HepG2 (cell line): ENCODE measurements around the gene RHOT2. TPM values are rescaled to one million over a fixed set of nuclear protein-coding genes. Genes with fewer than 3 reads are reported as not detected.

Experiments used
- AGO1 ChIP-seq: fragments of 200-400 bp; formaldehyde crosslinking; IDR thresholded peaks from 2 replicates; pipeline ENCODE4 v1.6.1; 2017; ENCODE audit warnings: mild to moderate bottlenecking, low read depth, low read length, moderate library complexity; ENCODE audit not compliant: poor library complexity, severe bottlenecking
- CREM ChIP-seq, 2 experiments: sonication (generic) in 1 of 2; formaldehyde crosslinking in 1 of 2; IDR thresholded peaks; 2 replicates each; pipeline versions ENCODE4 v1.4.0 to v1.6.1; 2016 to 2020; ENCODE audit warnings: antibody characterized with exemption in 1 of 2, mild to moderate bottlenecking in 1 of 2, missing genetic modification reagents in 1 of 2
- EHMT2 ChIP-seq: fragments of 200-600 bp; sonication (generic); IDR thresholded peaks from 2 replicates; pipeline ENCODE4 v1.7.0; 2017; ENCODE audit warnings: antibody characterized with exemption, low read depth, low read length, borderline replicate concordance
- GTF2F1 ChIP-seq: fragments of 150-350 bp; IDR thresholded peaks from 2 replicates; pipeline ENCODE4 v1.6.1; 2014; ENCODE audit warnings: low read length
- NFE2L1 ChIP-seq: sonication (generic); formaldehyde crosslinking; IDR thresholded peaks from 2 replicates; pipeline ENCODE4 v1.4.0; 2020; ENCODE audit warnings: missing genetic modification reagents, mild to moderate bottlenecking, borderline replicate concordance
- NR0B2 ChIP-seq: sonication (generic); formaldehyde crosslinking; IDR thresholded peaks from 2 replicates; pipeline ENCODE4 v1.4.0; 2020; ENCODE audit warnings: mild to moderate bottlenecking, missing genetic modification reagents
- PAX8 ChIP-seq: sonication (generic); formaldehyde crosslinking; IDR thresholded peaks from 2 replicates; pipeline ENCODE4 v1.8.0; 2022; ENCODE audit warnings: mild to moderate bottlenecking, missing genetic modification reagents, borderline replicate concordance
- PPARG ChIP-seq: conservative IDR thresholded peaks from 2 replicates; pipeline ENCODE4 v1.6.1; 2016; ENCODE audit warnings: missing biosample characterization, missing genetic modification reagents
- PRDM15 ChIP-seq: sonication (generic); formaldehyde crosslinking; IDR thresholded peaks from 2 replicates; pipeline ENCODE4 v1.4.0; 2020; ENCODE audit warnings: missing genetic modification reagents
- PREB ChIP-seq: sonication (generic); formaldehyde crosslinking; IDR thresholded peaks from 2 replicates; pipeline ENCODE4 v1.4.0; 2020; ENCODE audit warnings: missing genetic modification reagents
- RBFOX2 ChIP-seq: fragments of 200-400 bp; formaldehyde crosslinking; IDR thresholded peaks from 2 replicates; pipeline ENCODE4 v1.6.1; 2017; ENCODE audit warnings: low read depth, mild to moderate bottlenecking, low read length
- TP53 ChIP-seq: sonication (generic); formaldehyde crosslinking; conservative IDR thresholded peaks from 2 replicates; pipeline ENCODE4 v1.4.0; 2020; ENCODE audit warnings: missing genetic modification reagents
- YEATS4 ChIP-seq: sonication (generic); formaldehyde crosslinking; IDR thresholded peaks from 2 replicates; pipeline ENCODE4 v1.4.0; 2020; ENCODE audit warnings: missing genetic modification reagents, borderline replicate concordance
- ZFX ChIP-seq: sonication (generic); formaldehyde crosslinking; IDR thresholded peaks from 2 replicates; pipeline ENCODE4 v1.4.0; 2020; ENCODE audit warnings: mild to moderate bottlenecking, low read depth, missing genetic modification reagents, moderate library complexity
- ZNF317 ChIP-seq: sonication (generic); formaldehyde crosslinking; IDR thresholded peaks from 2 replicates; pipeline ENCODE4 v1.5.0; 2020; ENCODE audit warnings: mild to moderate bottlenecking, missing genetic modification reagents
- ZNF333 ChIP-seq: sonication (generic); formaldehyde crosslinking; IDR thresholded peaks from 2 replicates; pipeline ENCODE4 v1.4.0; 2020; ENCODE audit warnings: mild to moderate bottlenecking, missing genetic modification reagents, borderline replicate concordance
- ZNF343 ChIP-seq: sonication (generic); formaldehyde crosslinking; IDR thresholded peaks from 2 replicates; pipeline ENCODE4 v1.4.0; 2020; ENCODE audit warnings: mild to moderate bottlenecking, missing genetic modification reagents
- ZNF766 ChIP-seq: sonication (generic); formaldehyde crosslinking; IDR thresholded peaks from 2 replicates; pipeline ENCODE4 v1.5.0; 2020; ENCODE audit warnings: missing genetic modification reagents, borderline replicate concordance
- ZNF878 ChIP-seq: sonication (generic); formaldehyde crosslinking; IDR thresholded peaks from 2 replicates; pipeline ENCODE4 v1.8.1; 2023; ENCODE audit warnings: mild to moderate bottlenecking, missing genetic modification reagents, moderate library complexity
- polyA plus RNA-seq, 8 experiments: library from polyadenylated mRNA; depleted of rRNA in 3 of 8; stranded (reverse) in 7 of 8; unstranded in 1 of 8; fragments of >200 nt; fragmentation: Illumina TruSeq in 4 of 8; extraction: Trizol in 4 of 8; gene quantifications; 2 replicates each; pipeline versions ENCODE4 v1.2.1 to v1.2.3, GENCODE V29; 2011 to 2016; ENCODE audit warnings: low read depth in 4 of 8, missing spikeins in 1 of 8, mixed read lengths in 1 of 8; ENCODE audit not compliant: insufficient read depth in 1 of 8
- total RNA-seq, 5 experiments: library from RNA; depleted of rRNA; stranded (reverse); fragments of >200 nt; fragmentation: Illumina TruSeq; extraction: Trizol; gene quantifications; 2 replicates each; pipeline ENCODE4 v1.2.3, GENCODE V29; 2016; ENCODE audit warnings: low read depth in 1 of 5
- TF ChIP-seq, protein P1 (sequence below): sonication (generic); formaldehyde crosslinking; IDR thresholded peaks from 2 replicates; pipeline ENCODE4 v1.4.0; 2020; ENCODE audit warnings: missing genetic modification reagents, borderline replicate concordance
- TF ChIP-seq, protein P2 (sequence below): sonication (generic); formaldehyde crosslinking; IDR thresholded peaks from 2 replicates; pipeline ENCODE4 v1.8.1; 2023; ENCODE audit warnings: mild to moderate bottlenecking, missing genetic modification reagents

The RHOT2 gene
- total and polyA plus RNA-seq, 2 of the 13 experiments (the other 11 are each of a cell fraction or from before 2014, with no cell fraction given) = 63.6 to 76.9 TPM

GRCh38 chr16:675884-676564 lies 8.1 kb downstream of the RHOT2 start (continued):
- TF ChIP-seq, protein P1, sequence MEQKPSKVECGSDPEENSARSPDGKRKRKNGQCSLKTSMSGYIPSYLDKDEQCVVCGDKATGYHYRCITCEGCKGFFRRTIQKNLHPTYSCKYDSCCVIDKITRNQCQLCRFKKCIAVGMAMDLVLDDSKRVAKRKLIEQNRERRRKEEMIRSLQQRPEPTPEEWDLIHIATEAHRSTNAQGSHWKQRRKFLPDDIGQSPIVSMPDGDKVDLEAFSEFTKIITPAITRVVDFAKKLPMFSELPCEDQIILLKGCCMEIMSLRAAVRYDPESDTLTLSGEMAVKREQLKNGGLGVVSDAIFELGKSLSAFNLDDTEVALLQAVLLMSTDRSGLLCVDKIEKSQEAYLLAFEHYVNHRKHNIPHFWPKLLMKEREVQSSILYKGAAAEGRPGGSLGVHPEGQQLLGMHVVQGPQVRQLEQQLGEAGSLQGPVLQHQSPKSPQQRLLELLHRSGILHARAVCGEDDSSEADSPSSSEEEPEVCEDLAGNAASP (CRISPR knock-in tag) = no peak
- peak; percentile 75 for TF ChIP-seq AGO1
- no peak for TF ChIP-seq PREB
- peak; percentile 17; the same call in 1 of the 2 replicates for TF ChIP-seq RBFOX2
- no peak for TF ChIP-seq PAX8 (CRISPR knock-in tag)
- peak; percentile 21; the same call in 1 of the 2 replicates for TF ChIP-seq ZFX (CRISPR knock-in tag)
- TF ChIP-seq ZNF343 = no peak
- TF ChIP-seq YEATS4 (CRISPR knock-in tag) = no peak
- no peak for TF ChIP-seq PPARG (CRISPR knock-in tag)
- TF ChIP-seq NFE2L1 (CRISPR knock-in tag) = no peak
- TF ChIP-seq ZNF333 (CRISPR knock-in tag) = 0 out of 2 replicates have a peak, but pooled peaks have one; percentile 14
- 0 out of 2 replicates have a peak, but pooled peaks have one; percentile 15 for TF ChIP-seq NR0B2 (CRISPR knock-in tag)
- TF ChIP-seq EHMT2 = no peak
- no peak for TF ChIP-seq GTF2F1
- TF ChIP-seq ZNF317 (CRISPR knock-in tag) = no peak
- TF ChIP-seq ZNF766 (CRISPR knock-in tag) = no peak
- TF ChIP-seq CREM (IDR thresholded peaks at IDR 0.05) = no peak
- TF ChIP-seq CREM (CRISPR knock-in tag; IDR thresholded peaks at IDR 0.05) = no peak
- TF ChIP-seq PRDM15 (CRISPR knock-in tag) = 0 out of 2 replicates have a peak, but pooled peaks have one; percentile 1
- no peak for TF ChIP-seq ZNF878
- TF ChIP-seq, protein P2, sequence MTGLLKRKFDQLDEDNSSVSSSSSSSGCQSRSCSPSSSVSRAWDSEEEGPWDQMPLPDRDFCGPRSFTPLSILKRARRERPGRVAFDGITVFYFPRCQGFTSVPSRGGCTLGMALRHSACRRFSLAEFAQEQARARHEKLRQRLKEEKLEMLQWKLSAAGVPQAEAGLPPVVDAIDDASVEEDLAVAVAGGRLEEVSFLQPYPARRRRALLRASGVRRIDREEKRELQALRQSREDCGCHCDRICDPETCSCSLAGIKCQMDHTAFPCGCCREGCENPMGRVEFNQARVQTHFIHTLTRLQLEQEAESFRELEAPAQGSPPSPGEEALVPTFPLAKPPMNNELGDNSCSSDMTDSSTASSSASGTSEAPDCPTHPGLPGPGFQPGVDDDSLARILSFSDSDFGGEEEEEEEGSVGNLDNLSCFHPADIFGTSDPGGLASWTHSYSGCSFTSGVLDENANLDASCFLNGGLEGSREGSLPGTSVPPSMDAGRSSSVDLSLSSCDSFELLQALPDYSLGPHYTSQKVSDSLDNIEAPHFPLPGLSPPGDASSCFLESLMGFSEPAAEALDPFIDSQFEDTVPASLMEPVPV (CRISPR knock-in tag) = no peak
- no peak for TF ChIP-seq TP53
